CD4-positive, alpha-beta T cell (primary cell): ENCODE results near the gene MSLN. TPM values are rescaled to one million over a fixed set of nuclear protein-coding genes. Genes with fewer than 3 reads are reported as not detected.

Source experiments
- ATAC-seq: fragments of 200-7000 bp; cut with Tn5 transposase; one replicate; pipeline ENCODE4 v1.10.0; 2022; ENCODE audit warnings: mild to moderate bottlenecking; ENCODE audit not compliant: poor library complexity
- CTCF ChIA-PET: fragments of 350-600 bp; sonication (Branson Sonifier 250); formaldehyde crosslinking; loops from one replicate; lab custom pipeline; 2021; ENCODE audit warnings: antibody characterized with exemption, inconsistent platforms; lab: Charles Lee
- POLR2A ChIA-PET: fragments of 350-600 bp; sonication (Branson Sonifier 250); formaldehyde crosslinking; loops from one replicate; lab custom pipeline; 2021; ENCODE audit warnings: antibody characterized with exemption, inconsistent platforms; lab: Charles Lee
- DNase-seq, 14 experiments: peaks; one replicate each; pipeline ENCODE4 v3.0.0-alpha.2; 2013 to 2020; ENCODE audit warnings: mixed read lengths in 2 of 14
- H3K27ac ChIP-seq, 2 donors: one replicate each; pipeline versions ENCODE4 v1.5.1 to v1.7.0; 2013; ENCODE audit warnings: low read length in 2 of 2, low read depth in 1 of 2, mild to moderate bottlenecking in 1 of 2
- H3K27me3 ChIP-seq, 2 experiments: 1 replicate in 1 of 2; 2 replicates in 1 of 2; pipeline versions ENCODE4 v1.6.1 to v1.7.0; 2013; ENCODE audit warnings: low read length in 2 of 2, control low read depth in 1 of 2, mild to moderate bottlenecking in 1 of 2, moderate library complexity in 1 of 2; ENCODE audit not compliant: insufficient read depth in 2 of 2, control insufficient read depth in 1 of 2
- H3K36me3 ChIP-seq: one replicate; pipeline ENCODE4 v1.6.1; 2013; ENCODE audit warnings: low read length, control low read depth; ENCODE audit not compliant: insufficient read depth
- H3K4me1 ChIP-seq: one replicate; pipeline ENCODE4 v1.6.1; 2013; ENCODE audit warnings: low read length, control low read depth; ENCODE audit not compliant: insufficient read depth
- H3K4me3 ChIP-seq: one replicate; pipeline ENCODE4 v1.5.1; 2013; ENCODE audit warnings: mild to moderate bottlenecking, low read length, moderate library complexity
- H3K9me3 ChIP-seq, 2 experiments: 1 replicate in 1 of 2; 2 replicates in 1 of 2; pipeline versions ENCODE4 v1.6.1 to v1.7.0; 2013; ENCODE audit warnings: low read length in 2 of 2, mild to moderate bottlenecking in 2 of 2, control low read depth in 1 of 2, moderate library complexity in 1 of 2; ENCODE audit not compliant: control insufficient read depth in 1 of 2, insufficient read depth in 1 of 2
- H3K27ac Mint-ChIP-seq: one replicate; pipeline ENCODE4 v1.8.0; 2020; ENCODE audit warnings: mixed read lengths
- H3K27me3 Mint-ChIP-seq: one replicate; pipeline ENCODE4 v1.8.0; 2021; ENCODE audit warnings: mixed read lengths
- H3K36me3 Mint-ChIP-seq: one replicate; pipeline ENCODE4 v1.8.0; 2021; ENCODE audit warnings: low read depth, mixed read lengths
- H3K4me1 Mint-ChIP-seq: one replicate; pipeline ENCODE4 v1.8.0; 2021; ENCODE audit warnings: low read depth, mixed read lengths
- H3K4me3 Mint-ChIP-seq: one replicate; pipeline ENCODE4 v1.8.0; 2020; ENCODE audit warnings: mild to moderate bottlenecking, mixed read lengths
- H3K9me3 Mint-ChIP-seq: one replicate; pipeline ENCODE4 v1.8.0; 2020; ENCODE audit warnings: mixed read lengths
- CTCF ChIP-seq: fragments of 200-600 bp; IDR thresholded peaks from one replicate; pipeline ENCODE4 v1.8.0; 2022; ENCODE audit warnings: antibody characterized with exemption, mild to moderate bottlenecking
- intact Hi-C, 2 experiments: fragments of 100-400 bp; cut with DNase I in 1 of 2; cut with micrococcal nuclease in 1 of 2; formaldehyde crosslinking; loops; one replicate each; pipeline versions ENCODE4 v1.15.1 to v1.9.0; 2023 to 2025; cut with DNase I, micrococcal nuclease
- total RNA-seq, 174 experiments: library from RNA in 2 of 174; stranded (reverse) in 2 of 174; gene quantifications; one replicate each; pipeline ENCODE4 v1.2.3 and lab custom pipeline; 2021 to 2026

The MSLN gene
- total RNA-seq, 2 experiments from 2014 or later: not detected

GRCh38 chr16:729768-730665 is 30.5 kb upstream of the MSLN start:
- Histone ChIP-seq H3K27me3 (no peaks in the 10 kb centered on the region), H3K4me3 (no peak overlapping the region), H3K4me1 (peaks cover 23% of the 10 kb centered on the region), H3K9me3 (no peaks in the 10 kb centered on the region), H3K27ac (no peak overlapping the region), H3K36me3 (peaks cover 18% of the 10 kb centered on the region)
- Mint-ChIP-seq H3K27me3 (no peaks in the 10 kb centered on the region), H3K27ac (no peak overlapping the region), H3K4me1 (no peaks in the 10 kb centered on the region), H3K9me3 (no peaks in the 10 kb centered on the region), H3K4me3 (peak overlapping the region; percentile 30), H3K36me3 (peaks cover 12% of the 10 kb centered on the region)
- no peak for TF ChIP-seq CTCF
- ATAC-seq (no peak), DNase-seq (no peak)
- ChIA-PET CTCF (interaction anchor here (1.9 kb wide), 1 partner anchor 18 kb away, joined by 5 read pairs; no protein-coding TSS in a partner anchor), POLR2A (interaction anchor here (0.8 kb wide), 1 partner anchor 10 kb away, joined by 3 read pairs; no protein-coding TSS in a partner anchor)
- intact Hi-C loops: loop anchor here in 1 of 2 experiments (2.0 kb wide), 1 partner anchor 15 kb away; the partner anchor contains the start of gene METRN

GRCh38 chr16:730666-731509 is 29.6 kb upstream of the MSLN start:
- no peaks in the 10 kb centered on the region for H3K27me3 Mint-ChIP-seq
- ChIA-PET POLR2A (interaction anchor here (0.8 to 1.0 kb wide), 2 partner anchors 10 to 11 kb away, joined by 3 read pairs; partner anchors contain the start of gene ANTKMT), CTCF (interaction anchor here (1.9 kb wide), 1 partner anchor 19 kb away, joined by 5 read pairs; no protein-coding TSS in a partner anchor)
- H3K9me3 Mint-ChIP-seq: no peaks in the 10 kb centered on the region
- H3K4me3 ChIP-seq: no peak overlapping the region
- TF ChIP-seq CTCF: no peak
- peaks cover 20% of the 10 kb centered on the region for H3K36me3 Mint-ChIP-seq
- ATAC-seq (no peak), DNase-seq (no peak)
- intact Hi-C loops: no loop called here
- no peaks in the 10 kb centered on the region for H3K27me3 ChIP-seq
- no peaks in the 10 kb centered on the region for H3K4me1 Mint-ChIP-seq
- no peak overlapping the region for H3K27ac ChIP-seq
- H3K4me1 ChIP-seq: peaks cover 22% of the 10 kb centered on the region
- H3K4me3 Mint-ChIP-seq: no peak overlapping the region
- no peaks in the 10 kb centered on the region for H3K9me3 ChIP-seq
- H3K27ac Mint-ChIP-seq: no peak overlapping the region
- H3K36me3 ChIP-seq: peaks cover 26% of the 10 kb centered on the region

DNA sequence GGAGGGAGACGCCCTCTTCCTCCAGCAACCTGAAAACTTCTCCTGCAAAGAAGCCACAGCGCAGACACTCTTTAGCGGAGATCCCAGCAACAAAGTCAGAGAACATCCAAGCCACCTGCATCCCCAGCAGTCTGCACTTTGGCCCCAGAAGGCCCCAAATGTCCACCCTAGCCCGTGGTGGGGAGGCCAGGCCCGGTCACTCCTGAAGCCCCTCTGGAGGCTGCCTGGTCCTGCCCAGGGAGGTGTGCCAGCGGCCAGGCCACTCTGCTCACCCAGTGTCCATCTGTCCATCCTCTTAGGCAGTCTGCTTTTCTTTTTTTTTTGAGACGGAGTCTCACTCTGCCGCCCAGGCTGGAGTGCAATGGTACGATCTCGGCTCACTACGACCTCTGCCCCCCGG is 28.2 kb upstream of the MSLN start:
- TF ChIP-seq CTCF: no peak
- H3K36me3 ChIP-seq: peaks cover 40% of the 10 kb centered on the region
- DNase-seq (peak in 1 of 14 experiments; percentile 5), ATAC-seq (no peak)
- Mint-ChIP-seq H3K4me1 (no peaks in the 10 kb centered on the region), H3K36me3 (peaks cover 30% of the 10 kb centered on the region), H3K4me3 (no peak overlapping the region), H3K27me3 (no peaks in the 10 kb centered on the region), H3K27ac (no peak overlapping the region), H3K9me3 (no peaks in the 10 kb centered on the region)
- peaks cover 10% of the 10 kb centered on the region for H3K4me1 ChIP-seq
- H3K27me3 ChIP-seq: no peaks in the 10 kb centered on the region
- ChIA-PET POLR2A (no interaction called here), CTCF (no interaction called here)
- intact Hi-C loops: no loop called here
- H3K9me3 ChIP-seq: no peaks in the 10 kb centered on the region
- H3K27ac ChIP-seq: no peak overlapping the region
- no peak overlapping the region for H3K4me3 ChIP-seq
